GM12878 (cell line): Measurements from ENCODE around the gene TMEM178A. TPM values are rescaled to one million over a fixed set of nuclear protein-coding genes. Genes with fewer than 3 reads are reported as not detected.

Experiments
- ATAC-seq: fragments of 200-7000 bp; cut with Tn5 transposase; 3 replicates; pipeline ENCODE4 v1.9.1; 2020; ENCODE audit warnings: mild to moderate bottlenecking, moderate library complexity
- BruUV-seq: library from RNA; stranded (reverse); fragments of 400-500 nt; replicated peaks from 2 replicates; lab custom pipeline; 2021; lab: Mats Ljungman, UMichigan
- CTCF ChIA-PET: fragments of 300-600 bp; sonication (Branson Sonifier 250); formaldehyde crosslinking; extraction: SDS; loops from one replicate; lab custom pipeline; 2021; ENCODE audit warnings: inconsistent platforms; lab: Yijun Ruan, JAX
- POLR2A ChIA-PET: fragments of 350-600 bp; formaldehyde crosslinking; extraction: SDS; loops from one replicate; lab custom pipeline; 2021; ENCODE audit warnings: inconsistent platforms; lab: Charles Lee
- RAD21 ChIA-PET: fragments of 300-600 bp; sonication (Branson Sonifier 250); formaldehyde crosslinking; loops from one replicate; lab custom pipeline; 2023; ENCODE audit warnings: antibody characterized with exemption; ENCODE audit not compliant: unreplicated experiment; lab: Charles Lee
- SMC1A ChIA-PET: fragments of 300-600 bp; sonication (Branson Sonifier 250); formaldehyde crosslinking; loops from one replicate; lab custom pipeline; 2023; ENCODE audit not compliant: unreplicated experiment, uncharacterized antibody; lab: Charles Lee
- DNase-seq: peaks from one replicate; pipeline ENCODE4 v3.0.0-alpha.2; 2011; ENCODE audit warnings: low read depth, low spot score
- FAIRE-seq: peaks from 3 replicates; lab custom pipeline; 2011; peaks lifted over from hg19 to GRCh38; lab: Jason Lieb, UNC
- H2AFZ ChIP-seq: 2 replicates; pipeline ENCODE4 v1.6.0; 2011; ENCODE audit warnings: low read depth, low read length, control low read depth; ENCODE audit not compliant: control insufficient read depth
- H3K27ac ChIP-seq: 2 replicates; pipeline ENCODE4 v1.5.1; 2011; ENCODE audit warnings: control low read depth; ENCODE audit not compliant: control insufficient read depth, insufficient read depth
- H3K27me3 ChIP-seq, 2 experiments: replicated peaks in 1 of 2; 2 replicates each; pipeline versions ENCODE4 v1.6.0 to v1.6.1; 2011; ENCODE audit warnings: low read length in 1 of 2; ENCODE audit not compliant: control insufficient read depth in 2 of 2, insufficient read depth in 2 of 2
- H3K36me3 ChIP-seq, 2 experiments: 2 replicates each; pipeline ENCODE4 v1.5.1; 2011; ENCODE audit warnings: low read length in 1 of 2; ENCODE audit not compliant: control insufficient read depth in 2 of 2, insufficient read depth in 2 of 2
- H3K4me1 ChIP-seq: 2 replicates; pipeline ENCODE4 v1.6.1; 2011; ENCODE audit warnings: mild to moderate bottlenecking, low read length, moderate library complexity, mixed read lengths; ENCODE audit not compliant: control insufficient read depth, insufficient read depth
- H3K4me2 ChIP-seq: 2 replicates; pipeline ENCODE4 v1.6.0; 2011; ENCODE audit warnings: control low read depth; ENCODE audit not compliant: control insufficient read depth, insufficient read depth
- H3K4me3 ChIP-seq: fragments of 200-600 bp; sonication (generic); 2 replicates; pipeline ENCODE4 v1.5.1; 2016
- H3K79me2 ChIP-seq: 2 replicates; pipeline ENCODE4 v1.6.0; 2011; ENCODE audit warnings: low read length; ENCODE audit not compliant: control insufficient read depth, insufficient read depth
- H3K9ac ChIP-seq: 2 replicates; pipeline ENCODE4 v1.8.0; 2011; ENCODE audit warnings: low read length, control low read depth, mixed read lengths; ENCODE audit not compliant: control insufficient read depth, insufficient read depth
- H3K9me3 ChIP-seq: replicated peaks from 3 replicates; pipeline ENCODE4 v1.5.1; 2011; ENCODE audit warnings: mild to moderate bottlenecking, low read length; ENCODE audit not compliant: control insufficient read depth, insufficient read depth
- H4K20me1 ChIP-seq: 2 replicates; pipeline ENCODE4 v1.6.0; 2011; ENCODE audit not compliant: control insufficient read depth, insufficient read depth
- EP300 ChIP-seq, 2 experiments: fragments of 150-350 bp in 1 of 2; IDR thresholded peaks; 2 replicates each; pipeline ENCODE4 v1.6.1; 2011 to 2012; ENCODE audit warnings: low read depth in 2 of 2, low read length in 2 of 2, borderline replicate concordance in 1 of 2, improper control_type of control experiment in 1 of 2, inconsistent platforms in 1 of 2; ENCODE audit not compliant: control insufficient read depth in 1 of 2
- ESRRA ChIP-seq: IDR thresholded peaks from 2 replicates; pipeline ENCODE4 v1.6.1; 2012; ENCODE audit warnings: mild to moderate bottlenecking, low read length, improper control_type of control experiment
- HDAC6 ChIP-seq: fragments of 200-600 bp; sonication (generic); IDR thresholded peaks from one replicate; pipeline ENCODE4 v1.8.0; 2017; ENCODE audit warnings: antibody characterized with exemption; ENCODE audit not compliant: unreplicated experiment
- HDGF ChIP-seq: fragments of 450-650 bp; IDR thresholded peaks from 2 replicates; pipeline ENCODE4 v1.6.1; 2016; ENCODE audit warnings: antibody characterized with exemption
- KAT2A ChIP-seq: conservative IDR thresholded peaks from 2 replicates; pipeline ENCODE4 v1.6.1; 2011; ENCODE audit warnings: low read depth, low read length; ENCODE audit not compliant: control insufficient read depth
- POLR2A ChIP-seq: IDR thresholded peaks from 2 replicates; pipeline ENCODE4 v1.6.1; 2011; ENCODE audit warnings: low read depth, mild to moderate bottlenecking, low read length
- POU2F2 ChIP-seq: IDR thresholded peaks from 3 replicates; pipeline ENCODE4 v1.6.1; 2011; ENCODE audit warnings: low read depth, mild to moderate bottlenecking, low read length, borderline replicate concordance
- RUNX3 ChIP-seq: IDR thresholded peaks from 2 replicates; pipeline ENCODE4 v1.6.1; 2012; ENCODE audit warnings: low read length, inconsistent platforms
- STAT1 ChIP-seq: fragments of 450-650 bp; conservative IDR thresholded peaks from 2 replicates; pipeline ENCODE4 v1.6.1; 2014; ENCODE audit warnings: antibody characterized with exemption, mild to moderate bottlenecking
- ZBED1 ChIP-seq: IDR thresholded peaks from 2 replicates; pipeline ENCODE4 v1.6.1; 2016; ENCODE audit warnings: borderline replicate concordance
- WGBS: methylation state at CpG from one replicate; pipeline ENCODE4 v1.1.6; 2016; ENCODE audit warnings: low lambda C conversion rate; ENCODE audit not compliant: insufficient replicate concordance, insufficient coverage; ENCODE audit errors: missing lambda C conversion rate; 5-methylcytosine and 5-hydroxymethylcytosine counted together
- in situ Hi-C: fragments of 300-500 bp; cut with MboI; formaldehyde crosslinking; loops from 9 replicates; pipeline ENCODE4 v1.14.3; 2018; ENCODE audit warnings: mixed read lengths
- intact Hi-C: fragments of 100-400 bp; cut with micrococcal nuclease; formaldehyde crosslinking; loops from one replicate; pipeline ENCODE4 v1.14.2; 2022; ENCODE audit not compliant: unreplicated experiment
- polyA plus RNA-seq, 11 experiments: library from polyadenylated mRNA; depleted of rRNA in 4 of 11; unstranded in 6 of 11; stranded (reverse) in 5 of 11; fragments of >200 nt; fragmentation: Nextera tagmentation in 4 of 11; fragmentation: Illumina TruSeq in 1 of 11; extraction: Ambion mirVana in 4 of 11; extraction: Trizol in 1 of 11; gene quantifications; 1 replicate in 1 of 11; 2 replicates in 10 of 11; pipeline versions ENCODE4 v1.2.1 to v1.2.3, GENCODE V29; 2011 to 2016; ENCODE audit warnings: inconsistent platforms in 2 of 11, missing spikeins in 2 of 11, low read depth in 1 of 11
- total RNA-seq, 4 experiments: library from RNA; depleted of rRNA in 3 of 4; stranded (reverse); fragments of >200 nt in 3 of 4; fragmentation: Illumina TruSeq in 1 of 4; extraction: Trizol in 1 of 4; gene quantifications; 2 replicates each; pipeline versions ENCODE4 v1.2.1 to v1.2.3, GENCODE V29; 2013 to 2021
- TF ChIP-seq, protein P1 (sequence below): fragments of 450-650 bp; IDR thresholded peaks from 2 replicates; pipeline ENCODE4 v1.6.1; 2018; ENCODE audit warnings: borderline replicate concordance, mild to moderate bottlenecking; ENCODE audit not compliant: partially characterized antibody
- TF ChIP-seq, protein P2 (sequence below): fragments of 450-650 bp; formaldehyde crosslinking; IDR thresholded peaks from 2 replicates; pipeline ENCODE4 v1.4.0; 2020; ENCODE audit warnings: mild to moderate bottlenecking, moderate library complexity
- TF ChIP-seq, protein P3 (sequence below): IDR thresholded peaks from 2 replicates; pipeline ENCODE4 v1.6.1; 2012; ENCODE audit warnings: mild to moderate bottlenecking, low read depth, low read length

Gene TMEM178A
- total and polyA plus RNA-seq, 10 of the 15 experiments (the other 5 are each of a cell fraction or from before 2014, with no cell fraction given), result not detected

DNA sequence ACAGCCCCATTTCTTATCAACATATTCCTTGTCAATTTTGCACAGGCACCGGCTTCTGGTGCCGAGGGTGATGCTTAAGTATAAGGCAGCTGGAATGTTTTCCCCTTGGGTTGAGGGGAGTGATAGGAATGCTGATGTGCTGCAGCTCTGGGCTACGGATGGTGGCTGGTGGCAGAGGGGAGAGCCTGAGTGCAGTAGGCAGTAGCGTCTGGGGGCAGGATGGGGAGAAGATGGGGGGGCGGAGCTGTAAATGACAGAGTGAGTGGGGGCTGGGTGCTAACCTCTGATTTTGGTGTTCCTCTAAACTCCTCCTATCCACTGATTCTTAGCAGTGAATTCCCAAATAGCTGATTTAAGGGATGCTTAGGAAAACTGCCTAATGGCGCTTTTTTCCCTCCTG is 20.7 kb downstream of the TMEM178A start:
- H3K4me3 ChIP-seq, result no peak overlapping the region
- WGBS, result 51% methylated on average over 5 of the region's 6 CpGs
- SMC1A ChIA-PET, result no interaction called here
- in situ Hi-C loops, result no loop called here
- no peak for TF ChIP-seq EP300 (IDR thresholded peaks at IDR 0.05; ENCODE audit: borderline replicate concordance in 1 of 2, control insufficient read depth in 1 of 2, low read depth in 2 of 2, low read length in 2 of 2)
- TF ChIP-seq KAT2A, result no peak
- TF ChIP-seq HDAC6, result no peak
- TF ChIP-seq, protein P1, sequence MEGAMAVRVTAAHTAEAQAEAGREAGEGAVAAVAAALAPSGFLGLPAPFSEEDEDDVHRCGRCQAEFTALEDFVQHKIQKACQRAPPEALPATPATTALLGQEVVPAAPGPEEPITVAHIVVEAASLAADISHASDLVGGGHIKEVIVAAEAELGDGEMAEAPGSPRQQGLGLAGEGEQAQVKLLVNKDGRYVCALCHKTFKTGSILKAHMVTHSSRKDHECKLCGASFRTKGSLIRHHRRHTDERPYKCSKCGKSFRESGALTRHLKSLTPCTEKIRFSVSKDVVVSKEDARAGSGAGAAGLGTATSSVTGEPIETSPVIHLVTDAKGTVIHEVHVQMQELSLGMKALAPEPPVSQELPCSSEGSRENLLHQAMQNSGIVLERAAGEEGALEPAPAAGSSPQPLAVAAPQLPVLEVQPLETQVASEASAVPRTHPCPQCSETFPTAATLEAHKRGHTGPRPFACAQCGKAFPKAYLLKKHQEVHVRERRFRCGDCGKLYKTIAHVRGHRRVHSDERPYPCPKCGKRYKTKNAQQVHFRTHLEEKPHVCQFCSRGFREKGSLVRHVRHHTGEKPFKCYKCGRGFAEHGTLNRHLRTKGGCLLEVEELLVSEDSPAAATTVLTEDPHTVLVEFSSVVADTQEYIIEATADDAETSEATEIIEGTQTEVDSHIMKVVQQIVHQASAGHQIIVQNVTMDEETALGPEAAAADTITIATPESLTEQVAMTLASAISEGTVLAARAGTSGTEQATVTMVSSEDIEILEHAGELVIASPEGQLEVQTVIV, result no peak
- no peak for TF ChIP-seq POU2F2
- TF ChIP-seq, protein P2, sequence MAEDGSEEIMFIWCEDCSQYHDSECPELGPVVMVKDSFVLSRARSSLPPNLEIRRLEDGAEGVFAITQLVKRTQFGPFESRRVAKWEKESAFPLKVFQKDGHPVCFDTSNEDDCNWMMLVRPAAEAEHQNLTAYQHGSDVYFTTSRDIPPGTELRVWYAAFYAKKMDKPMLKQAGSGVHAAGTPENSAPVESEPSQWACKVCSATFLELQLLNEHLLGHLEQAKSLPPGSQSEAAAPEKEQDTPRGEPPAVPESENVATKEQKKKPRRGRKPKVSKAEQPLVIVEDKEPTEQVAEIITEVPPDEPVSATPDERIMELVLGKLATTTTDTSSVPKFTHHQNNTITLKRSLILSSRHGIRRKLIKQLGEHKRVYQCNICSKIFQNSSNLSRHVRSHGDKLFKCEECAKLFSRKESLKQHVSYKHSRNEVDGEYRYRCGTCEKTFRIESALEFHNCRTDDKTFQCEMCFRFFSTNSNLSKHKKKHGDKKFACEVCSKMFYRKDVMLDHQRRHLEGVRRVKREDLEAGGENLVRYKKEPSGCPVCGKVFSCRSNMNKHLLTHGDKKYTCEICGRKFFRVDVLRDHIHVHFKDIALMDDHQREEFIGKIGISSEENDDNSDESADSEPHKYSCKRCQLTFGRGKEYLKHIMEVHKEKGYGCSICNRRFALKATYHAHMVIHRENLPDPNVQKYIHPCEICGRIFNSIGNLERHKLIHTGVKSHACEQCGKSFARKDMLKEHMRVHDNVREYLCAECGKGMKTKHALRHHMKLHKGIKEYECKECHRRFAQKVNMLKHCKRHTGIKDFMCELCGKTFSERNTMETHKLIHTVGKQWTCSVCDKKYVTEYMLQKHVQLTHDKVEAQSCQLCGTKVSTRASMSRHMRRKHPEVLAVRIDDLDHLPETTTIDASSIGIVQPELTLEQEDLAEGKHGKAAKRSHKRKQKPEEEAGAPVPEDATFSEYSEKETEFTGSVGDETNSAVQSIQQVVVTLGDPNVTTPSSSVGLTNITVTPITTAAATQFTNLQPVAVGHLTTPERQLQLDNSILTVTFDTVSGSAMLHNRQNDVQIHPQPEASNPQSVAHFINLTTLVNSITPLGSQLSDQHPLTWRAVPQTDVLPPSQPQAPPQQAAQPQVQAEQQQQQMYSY (CRISPR knock-in tag), result no peak
- no peak for TF ChIP-seq HDGF
- TF ChIP-seq, protein P3, sequence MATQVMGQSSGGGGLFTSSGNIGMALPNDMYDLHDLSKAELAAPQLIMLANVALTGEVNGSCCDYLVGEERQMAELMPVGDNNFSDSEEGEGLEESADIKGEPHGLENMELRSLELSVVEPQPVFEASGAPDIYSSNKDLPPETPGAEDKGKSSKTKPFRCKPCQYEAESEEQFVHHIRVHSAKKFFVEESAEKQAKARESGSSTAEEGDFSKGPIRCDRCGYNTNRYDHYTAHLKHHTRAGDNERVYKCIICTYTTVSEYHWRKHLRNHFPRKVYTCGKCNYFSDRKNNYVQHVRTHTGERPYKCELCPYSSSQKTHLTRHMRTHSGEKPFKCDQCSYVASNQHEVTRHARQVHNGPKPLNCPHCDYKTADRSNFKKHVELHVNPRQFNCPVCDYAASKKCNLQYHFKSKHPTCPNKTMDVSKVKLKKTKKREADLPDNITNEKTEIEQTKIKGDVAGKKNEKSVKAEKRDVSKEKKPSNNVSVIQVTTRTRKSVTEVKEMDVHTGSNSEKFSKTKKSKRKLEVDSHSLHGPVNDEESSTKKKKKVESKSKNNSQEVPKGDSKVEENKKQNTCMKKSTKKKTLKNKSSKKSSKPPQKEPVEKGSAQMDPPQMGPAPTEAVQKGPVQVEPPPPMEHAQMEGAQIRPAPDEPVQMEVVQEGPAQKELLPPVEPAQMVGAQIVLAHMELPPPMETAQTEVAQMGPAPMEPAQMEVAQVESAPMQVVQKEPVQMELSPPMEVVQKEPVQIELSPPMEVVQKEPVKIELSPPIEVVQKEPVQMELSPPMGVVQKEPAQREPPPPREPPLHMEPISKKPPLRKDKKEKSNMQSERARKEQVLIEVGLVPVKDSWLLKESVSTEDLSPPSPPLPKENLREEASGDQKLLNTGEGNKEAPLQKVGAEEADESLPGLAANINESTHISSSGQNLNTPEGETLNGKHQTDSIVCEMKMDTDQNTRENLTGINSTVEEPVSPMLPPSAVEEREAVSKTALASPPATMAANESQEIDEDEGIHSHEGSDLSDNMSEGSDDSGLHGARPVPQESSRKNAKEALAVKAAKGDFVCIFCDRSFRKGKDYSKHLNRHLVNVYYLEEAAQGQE, result no peak
- no peak for TF ChIP-seq ESRRA
- no peak for TF ChIP-seq STAT1
- TF ChIP-seq RUNX3, result no peak
- TF ChIP-seq POLR2A, result no peak
- TF ChIP-seq ZBED1, result no peak
- TF ChIP-seq, all 136 proteins: peak for 0
- BruUV-seq, result no TSS peak
- DNase-seq (no peak), FAIRE-seq (no peak), ATAC-seq (no peak)
- H3K4me2 ChIP-seq, result no peak overlapping the region
- no peak overlapping the region for H2AFZ ChIP-seq
- no peaks in the 10 kb centered on the region; a peak in 1 of 4 replicates for H3K27me3 ChIP-seq
- H3K79me2 ChIP-seq, result no peaks in the 10 kb centered on the region
- H3K9me3 ChIP-seq, result no peaks in the 10 kb centered on the region
- H3K27ac ChIP-seq, result no peak overlapping the region
- H3K9ac ChIP-seq, result no peak overlapping the region
- intact Hi-C loops, result no loop called here
- CTCF ChIA-PET, result no interaction called here
- RAD21 ChIA-PET, result no interaction called here
- no peaks in the 10 kb centered on the region for H3K36me3 ChIP-seq
- H3K4me1 ChIP-seq, result no peaks in the 10 kb centered on the region
- H4K20me1 ChIP-seq, result no peaks in the 10 kb centered on the region
- POLR2A ChIA-PET, result no interaction called here
